Panc1 (cell line): ENCODE measurements around the gene NAA80. TPM values are rescaled to one million over a fixed set of nuclear protein-coding genes. Genes with fewer than 3 reads are reported as not detected.
"Not testable (repeated sequence)": the region's sequence is repeated elsewhere in the genome, so short reads cannot be mapped to it uniquely, and the experiment has no call there.

Experiments used
- ATAC-seq: fragments of 200-7000 bp; cut with Tn5 transposase; 2 replicates; pipeline ENCODE4 v1.9.1; 2020; ENCODE audit warnings: mild to moderate bottlenecking, moderate library complexity
- BruUV-seq: library from RNA; stranded (reverse); fragments of 400-500 nt; replicated peaks from 2 replicates; lab custom pipeline; 2021; lab: Mats Ljungman, UMichigan
- CTCF ChIA-PET: fragments of 300-600 bp; sonication (Branson Sonifier 250); formaldehyde crosslinking; loops from one replicate; lab custom pipeline; 2022; ENCODE audit warnings: antibody characterized with exemption; lab: Charles Lee
- POLR2A ChIA-PET: fragments of 300-600 bp; sonication (Branson Sonifier 250); formaldehyde crosslinking; loops from one replicate; lab custom pipeline; 2022; ENCODE audit warnings: antibody characterized with exemption; lab: Charles Lee
- DNase-seq: peaks from one replicate; pipeline ENCODE4 v3.0.0-alpha.2; 2010; ENCODE audit warnings: low read depth, low spot score
- H3K27ac ChIP-seq: 2 replicates; pipeline ENCODE4 v1.5.1; 2011; ENCODE audit warnings: mild to moderate bottlenecking, low read length, inconsistent platforms
- H3K27me3 ChIP-seq: fragments of 200-500 bp; sonication (Bioruptor generic); 2 replicates; pipeline ENCODE4 v1.6.0; 2014; ENCODE audit warnings: low read length, inconsistent platforms; ENCODE audit not compliant: control insufficient read depth, insufficient read depth
- H3K36me3 ChIP-seq: fragments of 200-500 bp; sonication (Bioruptor generic); 2 replicates; pipeline ENCODE4 v1.5.1; 2014; ENCODE audit warnings: inconsistent platforms, mild to moderate bottlenecking, low read length, moderate library complexity; ENCODE audit not compliant: control insufficient read depth, insufficient read depth
- H3K4me1 ChIP-seq: 2 replicates; pipeline ENCODE4 v1.5.1; 2011; ENCODE audit warnings: inconsistent platforms, mild to moderate bottlenecking, low read length, moderate library complexity; ENCODE audit not compliant: control insufficient read depth, insufficient read depth
- H3K4me3 ChIP-seq, 2 experiments: 2 replicates each; pipeline ENCODE4 v1.5.1; 2011 to 2012; ENCODE audit warnings: low read depth in 2 of 2, low read length in 2 of 2, mild to moderate bottlenecking in 2 of 2, inconsistent platforms in 1 of 2, moderate library complexity in 1 of 2
- H3K9me3 ChIP-seq: fragments of 200-500 bp; sonication (Bioruptor generic); 2 replicates; pipeline ENCODE4 v1.5.1; 2014; ENCODE audit warnings: low read depth, mild to moderate bottlenecking, inconsistent platforms, low read length, moderate library complexity; ENCODE audit not compliant: control insufficient read depth, insufficient read depth
- POLR2AphosphoS5 ChIP-seq: IDR thresholded peaks from 2 replicates; pipeline ENCODE4 v1.6.1; 2012; ENCODE audit warnings: mild to moderate bottlenecking, low read depth, low read length, moderate library complexity
- SIN3A ChIP-seq: IDR thresholded peaks from 2 replicates; pipeline ENCODE4 v1.6.1; 2012; ENCODE audit warnings: low read depth, mild to moderate bottlenecking, low read length, moderate library complexity, borderline replicate concordance; ENCODE audit not compliant: insufficient read depth
- TCF7L2 ChIP-seq: IDR thresholded peaks from 2 replicates; pipeline ENCODE4 v1.6.1; 2011; ENCODE audit warnings: mild to moderate bottlenecking, low read depth, low read length, inconsistent platforms
- in situ Hi-C: cut with HindIII; loops from 2 replicates; pipeline ENCODE4 v1.10.0; 2016; ENCODE audit warnings: low sequenced_read_pairs, low pct_unique_long_range_greater_than_20kb
- intact Hi-C: fragments of 100-400 bp; cut with micrococcal nuclease; formaldehyde crosslinking; loops from one replicate; pipeline ENCODE4 v1.10.0; 2022; ENCODE audit not compliant: unreplicated experiment
- total RNA-seq: library from RNA; stranded (reverse); gene quantifications from one replicate; pipeline ENCODE4 v1.2.1, GENCODE V29; 2021; ENCODE audit not compliant: unreplicated experiment
- TF ChIP-seq, protein P1 (sequence below), 2 experiments: IDR thresholded peaks; 2 replicates each; pipeline ENCODE4 v1.6.1; 2011 to 2012; ENCODE audit warnings: low read depth in 2 of 2, control low read depth in 1 of 2, low read length in 1 of 2, mild to moderate bottlenecking in 1 of 2, moderate library complexity in 1 of 2; ENCODE audit not compliant: insufficient read depth in 1 of 2
- TF ChIP-seq, protein P2 (sequence below): fragments of 450-650 bp; IDR thresholded peaks from 2 replicates; pipeline ENCODE4 v1.5.1; 2017; ENCODE audit warnings: mild to moderate bottlenecking

NAA80 gene
- total RNA-seq, 1 experiment from 2014 or later, result 7.2 TPM

DNA sequence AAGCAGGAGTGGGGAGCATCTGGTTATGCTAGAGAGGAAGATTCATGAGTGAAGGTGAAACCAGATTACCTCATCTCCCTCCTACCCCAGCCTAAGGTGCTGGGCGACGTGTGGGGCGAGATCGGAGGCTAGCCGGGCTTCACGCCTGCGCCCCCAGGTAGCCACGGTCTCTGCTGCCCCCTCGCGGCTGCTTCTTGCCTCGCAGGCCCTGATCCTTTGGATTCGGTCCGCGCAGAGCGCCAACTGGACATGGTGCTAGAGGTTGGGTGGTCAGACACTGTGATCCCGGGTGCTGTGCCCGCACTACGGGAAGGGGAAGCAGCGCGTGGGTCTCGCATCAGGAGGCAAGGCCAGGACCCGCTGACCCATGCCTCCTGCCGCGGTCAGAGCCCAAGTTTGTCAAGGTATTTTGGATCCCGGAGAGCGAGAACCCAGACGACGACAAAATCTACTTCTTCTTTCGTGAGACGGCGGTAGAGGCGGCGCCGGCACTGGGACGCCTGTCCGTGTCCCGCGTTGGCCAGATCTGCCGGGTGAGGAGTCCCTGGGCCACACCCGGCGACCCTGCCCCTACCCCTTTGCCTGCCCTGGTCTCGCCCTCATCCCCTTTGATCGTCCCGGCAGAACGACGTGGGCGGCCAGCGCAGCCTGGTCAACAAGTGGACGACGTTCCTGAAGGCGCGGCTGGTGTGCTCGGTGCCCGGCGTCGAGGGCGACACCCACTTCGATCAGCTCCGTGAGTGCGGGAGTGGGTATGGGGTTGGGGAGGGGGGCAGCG is 26.1 kb downstream of the NAA80 start:
- H3K27ac ChIP-seq, result no peak overlapping the region
- no peaks in the 10 kb centered on the region for H3K9me3 ChIP-seq
- peaks cover 8% of the 10 kb centered on the region for H3K4me1 ChIP-seq
- BruUV-seq, result no TSS peak
- ChIA-PET POLR2A (no interaction called here), CTCF (interaction anchor here (0.7 kb wide), 1 partner anchor 48 kb away, joined by 8 read pairs; no protein-coding TSS in a partner anchor)
- TF ChIP-seq SIN3A (no peak), TCF7L2 (peak; percentile 92), POLR2AphosphoS5 (no peak; the same call in 1 of the 2 replicates)
- TF ChIP-seq, protein P1, sequence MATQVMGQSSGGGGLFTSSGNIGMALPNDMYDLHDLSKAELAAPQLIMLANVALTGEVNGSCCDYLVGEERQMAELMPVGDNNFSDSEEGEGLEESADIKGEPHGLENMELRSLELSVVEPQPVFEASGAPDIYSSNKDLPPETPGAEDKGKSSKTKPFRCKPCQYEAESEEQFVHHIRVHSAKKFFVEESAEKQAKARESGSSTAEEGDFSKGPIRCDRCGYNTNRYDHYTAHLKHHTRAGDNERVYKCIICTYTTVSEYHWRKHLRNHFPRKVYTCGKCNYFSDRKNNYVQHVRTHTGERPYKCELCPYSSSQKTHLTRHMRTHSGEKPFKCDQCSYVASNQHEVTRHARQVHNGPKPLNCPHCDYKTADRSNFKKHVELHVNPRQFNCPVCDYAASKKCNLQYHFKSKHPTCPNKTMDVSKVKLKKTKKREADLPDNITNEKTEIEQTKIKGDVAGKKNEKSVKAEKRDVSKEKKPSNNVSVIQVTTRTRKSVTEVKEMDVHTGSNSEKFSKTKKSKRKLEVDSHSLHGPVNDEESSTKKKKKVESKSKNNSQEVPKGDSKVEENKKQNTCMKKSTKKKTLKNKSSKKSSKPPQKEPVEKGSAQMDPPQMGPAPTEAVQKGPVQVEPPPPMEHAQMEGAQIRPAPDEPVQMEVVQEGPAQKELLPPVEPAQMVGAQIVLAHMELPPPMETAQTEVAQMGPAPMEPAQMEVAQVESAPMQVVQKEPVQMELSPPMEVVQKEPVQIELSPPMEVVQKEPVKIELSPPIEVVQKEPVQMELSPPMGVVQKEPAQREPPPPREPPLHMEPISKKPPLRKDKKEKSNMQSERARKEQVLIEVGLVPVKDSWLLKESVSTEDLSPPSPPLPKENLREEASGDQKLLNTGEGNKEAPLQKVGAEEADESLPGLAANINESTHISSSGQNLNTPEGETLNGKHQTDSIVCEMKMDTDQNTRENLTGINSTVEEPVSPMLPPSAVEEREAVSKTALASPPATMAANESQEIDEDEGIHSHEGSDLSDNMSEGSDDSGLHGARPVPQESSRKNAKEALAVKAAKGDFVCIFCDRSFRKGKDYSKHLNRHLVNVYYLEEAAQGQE (IDR thresholded peaks at IDR 0.05; ENCODE audit: insufficient read depth in 1 of 2, low read depth in 2 of 2, low read length in 1 of 2), result 0 out of 4 replicates have a peak, but pooled peaks of 1 of the 2 experiments have one; percentile 17
- TF ChIP-seq, protein P2, sequence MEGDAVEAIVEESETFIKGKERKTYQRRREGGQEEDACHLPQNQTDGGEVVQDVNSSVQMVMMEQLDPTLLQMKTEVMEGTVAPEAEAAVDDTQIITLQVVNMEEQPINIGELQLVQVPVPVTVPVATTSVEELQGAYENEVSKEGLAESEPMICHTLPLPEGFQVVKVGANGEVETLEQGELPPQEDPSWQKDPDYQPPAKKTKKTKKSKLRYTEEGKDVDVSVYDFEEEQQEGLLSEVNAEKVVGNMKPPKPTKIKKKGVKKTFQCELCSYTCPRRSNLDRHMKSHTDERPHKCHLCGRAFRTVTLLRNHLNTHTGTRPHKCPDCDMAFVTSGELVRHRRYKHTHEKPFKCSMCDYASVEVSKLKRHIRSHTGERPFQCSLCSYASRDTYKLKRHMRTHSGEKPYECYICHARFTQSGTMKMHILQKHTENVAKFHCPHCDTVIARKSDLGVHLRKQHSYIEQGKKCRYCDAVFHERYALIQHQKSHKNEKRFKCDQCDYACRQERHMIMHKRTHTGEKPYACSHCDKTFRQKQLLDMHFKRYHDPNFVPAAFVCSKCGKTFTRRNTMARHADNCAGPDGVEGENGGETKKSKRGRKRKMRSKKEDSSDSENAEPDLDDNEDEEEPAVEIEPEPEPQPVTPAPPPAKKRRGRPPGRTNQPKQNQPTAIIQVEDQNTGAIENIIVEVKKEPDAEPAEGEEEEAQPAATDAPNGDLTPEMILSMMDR, result peak; percentile 88
- DNase-seq (no peak), ATAC-seq (peak; percentile 86)
- in situ Hi-C loops (no loop called here), intact Hi-C loops (loop anchor here (2.0 kb wide), 1 partner anchor 46 kb away; no protein-coding TSS in a partner anchor)
- H3K27me3 ChIP-seq, result no peaks in the 10 kb centered on the region
- no peaks in the 10 kb centered on the region for H3K36me3 ChIP-seq
- H3K4me3 ChIP-seq, result peak overlapping the region; percentile 27 to 56

DNA sequence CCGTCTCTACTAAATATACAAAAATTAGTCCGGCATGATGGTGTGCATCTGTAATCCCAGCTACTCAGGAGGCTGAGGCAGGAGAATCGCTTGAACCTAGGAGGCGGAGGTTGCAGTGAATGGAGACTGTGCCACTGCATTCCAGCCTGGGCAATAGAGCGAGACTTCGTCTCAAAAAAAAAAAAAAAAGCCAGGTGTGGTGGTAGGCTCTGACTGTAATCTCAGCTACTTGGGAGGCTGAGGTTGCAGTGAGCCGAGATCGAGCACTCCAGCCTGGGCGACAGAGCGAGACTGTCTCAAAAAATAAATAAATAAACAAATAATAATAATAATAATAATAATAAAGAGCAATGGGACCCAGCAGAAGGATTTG is 26.7 kb downstream of the NAA80 start:
- in situ Hi-C loops, DNase-seq, POLR2A ChIA-PET, H3K27me3 ChIP-seq, H3K4me3 ChIP-seq, H3K27ac ChIP-seq, H3K36me3 ChIP-seq, BruUV-seq, H3K9me3 ChIP-seq, ATAC-seq, H3K4me1 ChIP-seq: not testable (repeated sequence)
- intact Hi-C loops, result loop anchor here (2.0 kb wide), 1 partner anchor 46 kb away; no protein-coding TSS in a partner anchor
- CTCF ChIA-PET, result interaction anchor here (0.7 to 1.0 kb wide), 2 partner anchors 48 to 149 kb away, joined by 3 to 8 read pairs; no protein-coding TSS in a partner anchor
